Panc1 (cell line): Measurements from ENCODE around the gene RRP9. TPM values are rescaled to one million over a fixed set of nuclear protein-coding genes. Genes with fewer than 3 reads are reported as not detected.

Experiments used
- ATAC-seq: fragments of 200-7000 bp; cut with Tn5 transposase; 2 replicates; pipeline ENCODE4 v1.9.1; 2020; ENCODE audit warnings: mild to moderate bottlenecking, moderate library complexity
- BruUV-seq: library from RNA; stranded (reverse); fragments of 400-500 nt; replicated peaks from 2 replicates; lab custom pipeline; 2021; lab: Mats Ljungman, UMichigan
- CTCF ChIA-PET: fragments of 300-600 bp; sonication (Branson Sonifier 250); formaldehyde crosslinking; loops from one replicate; lab custom pipeline; 2022; ENCODE audit warnings: antibody characterized with exemption; lab: Charles Lee
- POLR2A ChIA-PET: fragments of 300-600 bp; sonication (Branson Sonifier 250); formaldehyde crosslinking; loops from one replicate; lab custom pipeline; 2022; ENCODE audit warnings: antibody characterized with exemption; lab: Charles Lee
- DNase-seq: peaks from one replicate; pipeline ENCODE4 v3.0.0-alpha.2; 2010; ENCODE audit warnings: low read depth, low spot score
- H3K27ac ChIP-seq: 2 replicates; pipeline ENCODE4 v1.5.1; 2011; ENCODE audit warnings: mild to moderate bottlenecking, low read length, inconsistent platforms
- H3K27me3 ChIP-seq: fragments of 200-500 bp; sonication (Bioruptor generic); 2 replicates; pipeline ENCODE4 v1.6.0; 2014; ENCODE audit warnings: low read length, inconsistent platforms; ENCODE audit not compliant: control insufficient read depth, insufficient read depth
- H3K36me3 ChIP-seq: fragments of 200-500 bp; sonication (Bioruptor generic); 2 replicates; pipeline ENCODE4 v1.5.1; 2014; ENCODE audit warnings: inconsistent platforms, mild to moderate bottlenecking, low read length, moderate library complexity; ENCODE audit not compliant: control insufficient read depth, insufficient read depth
- H3K4me1 ChIP-seq: 2 replicates; pipeline ENCODE4 v1.5.1; 2011; ENCODE audit warnings: inconsistent platforms, mild to moderate bottlenecking, low read length, moderate library complexity; ENCODE audit not compliant: control insufficient read depth, insufficient read depth
- H3K4me3 ChIP-seq, 2 experiments: 2 replicates each; pipeline ENCODE4 v1.5.1; 2011 to 2012; ENCODE audit warnings: low read depth in 2 of 2, low read length in 2 of 2, mild to moderate bottlenecking in 2 of 2, inconsistent platforms in 1 of 2, moderate library complexity in 1 of 2
- H3K9me3 ChIP-seq: fragments of 200-500 bp; sonication (Bioruptor generic); 2 replicates; pipeline ENCODE4 v1.5.1; 2014; ENCODE audit warnings: low read depth, mild to moderate bottlenecking, inconsistent platforms, low read length, moderate library complexity; ENCODE audit not compliant: control insufficient read depth, insufficient read depth
- CTCF ChIP-seq: fragments of 450-650 bp; IDR thresholded peaks from 2 replicates; pipeline ENCODE4 v1.5.1; 2017; ENCODE audit warnings: mild to moderate bottlenecking
- POLR2AphosphoS5 ChIP-seq: IDR thresholded peaks from 2 replicates; pipeline ENCODE4 v1.6.1; 2012; ENCODE audit warnings: mild to moderate bottlenecking, low read depth, low read length, moderate library complexity
- REST ChIP-seq, 2 experiments: IDR thresholded peaks; 2 replicates each; pipeline ENCODE4 v1.6.1; 2011 to 2012; ENCODE audit warnings: low read depth in 2 of 2, control low read depth in 1 of 2, low read length in 1 of 2, mild to moderate bottlenecking in 1 of 2, moderate library complexity in 1 of 2; ENCODE audit not compliant: insufficient read depth in 1 of 2
- SIN3A ChIP-seq: IDR thresholded peaks from 2 replicates; pipeline ENCODE4 v1.6.1; 2012; ENCODE audit warnings: low read depth, mild to moderate bottlenecking, low read length, moderate library complexity, borderline replicate concordance; ENCODE audit not compliant: insufficient read depth
- TCF7L2 ChIP-seq: IDR thresholded peaks from 2 replicates; pipeline ENCODE4 v1.6.1; 2011; ENCODE audit warnings: mild to moderate bottlenecking, low read depth, low read length, inconsistent platforms
- in situ Hi-C: cut with HindIII; loops from 2 replicates; pipeline ENCODE4 v1.10.0; 2016; ENCODE audit warnings: low sequenced_read_pairs, low pct_unique_long_range_greater_than_20kb
- intact Hi-C: fragments of 100-400 bp; cut with micrococcal nuclease; formaldehyde crosslinking; loops from one replicate; pipeline ENCODE4 v1.10.0; 2022; ENCODE audit not compliant: unreplicated experiment
- total RNA-seq: library from RNA; stranded (reverse); gene quantifications from one replicate; pipeline ENCODE4 v1.2.1, GENCODE V29; 2021; ENCODE audit not compliant: unreplicated experiment

The RRP9 gene
- total RNA-seq, 1 experiment from 2014 or later, result 54.5 TPM

- no peaks in the 10 kb centered on the region for H3K27me3 ChIP-seq
- ATAC-seq, result no peak
- no peaks in the 10 kb centered on the region; the same call in 1 of the 2 replicates for H3K36me3 ChIP-seq
- in situ Hi-C loops, result no loop called here
- no peak overlapping the region for H3K4me3 ChIP-seq
- no peak overlapping the region for H3K27ac ChIP-seq
- intact Hi-C loops, result no loop called here
- DNase-seq, result no peak
- no peaks in the 10 kb centered on the region for H3K9me3 ChIP-seq
- H3K4me1 ChIP-seq, result no peaks in the 10 kb centered on the region
- no peak for TF ChIP-seq POLR2AphosphoS5
- no peak for TF ChIP-seq TCF7L2
- TF ChIP-seq SIN3A, result no peak
- no TSS peak for BruUV-seq
- ChIA-PET CTCF (no interaction called here), POLR2A (interaction anchor here (0.6 kb wide), 1 partner anchor 12 kb away, joined by 3 read pairs; no protein-coding TSS in a partner anchor)
These were observed 4.7 kb downstream of the RRP9 start for GRCh38 chr3:51937014-51937413.

GRCh38 chr3:51935886-51936755, 5.6 kb downstream of the RRP9 start:
- no peak for DNase-seq
- no peak overlapping the region for H3K4me3 ChIP-seq
- H3K9me3 ChIP-seq, result no peaks in the 10 kb centered on the region
- POLR2A ChIA-PET, result interaction anchor here (0.6 kb wide), 1 partner anchor 10 kb away, joined by 3 read pairs; no protein-coding TSS in a partner anchor
- H3K4me1 ChIP-seq, result no peaks in the 10 kb centered on the region
- BruUV-seq, result no TSS peak
- ATAC-seq, result no peak
- no peaks in the 10 kb centered on the region for H3K27me3 ChIP-seq
- no peak overlapping the region for H3K27ac ChIP-seq
- intact Hi-C loops (no loop called here), in situ Hi-C loops (no loop called here)
- TF ChIP-seq SIN3A (no peak), POLR2AphosphoS5 (no peak), TCF7L2 (no peak), REST (IDR thresholded peaks at IDR 0.05; ENCODE audit: insufficient read depth in 1 of 2, low read depth in 2 of 2, low read length in 1 of 2) (no peak), CTCF (no peak)
- CTCF ChIA-PET, result no interaction called here
- H3K36me3 ChIP-seq, result no peaks in the 10 kb centered on the region; the same call in 1 of the 2 replicates
